ENCODE results near the gene OR10P1. TPM values are rescaled to one million over a fixed set of nuclear protein-coding genes. Genes with fewer than 3 reads are reported as not detected.

Gene OR10P1
- total and polyA plus RNA-seq, 2 of the 4 experiments (the other 2 are of a cell fraction): not detected

DNA sequence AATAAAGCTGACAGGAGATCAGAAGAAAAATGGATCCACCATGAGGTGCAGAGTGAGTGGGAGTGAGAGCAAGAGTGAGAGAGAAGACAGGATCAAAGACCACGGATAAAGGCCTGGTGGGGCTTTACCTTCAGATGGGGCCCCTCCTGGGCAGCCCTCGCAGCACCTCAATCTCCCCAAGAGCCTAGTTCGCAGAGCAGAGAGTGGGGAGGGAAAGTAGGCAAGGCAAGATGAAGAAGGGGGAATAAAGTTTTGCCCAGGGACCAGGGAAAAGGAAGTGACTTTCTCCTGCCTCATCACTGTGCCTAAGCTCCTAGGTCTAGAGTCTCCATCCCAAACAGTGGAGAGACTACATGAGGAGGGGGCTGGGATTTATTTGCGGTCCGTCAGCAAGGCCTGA lies 10.3 kb downstream of the OR10P1 start:
- Histone ChIP-seq H3K14ac (replicated peaks; ENCODE audit: low read depth, low read length) (no peak overlapping the region), H3K4me1 (ENCODE audit: control insufficient read depth, insufficient read depth, low read length) (no peaks in the 10 kb centered on the region), H2AK9ac (replicated peaks; ENCODE audit: low read depth, low read length, poor library complexity) (no peak overlapping the region), H3K4ac (ENCODE audit: low read depth, low read length) (no peak overlapping the region), H4K91ac (ENCODE audit: insufficient read depth, low read depth, low read length) (no peak overlapping the region), H3K4me3 (ENCODE audit: insufficient read depth, low read depth, low read length) (no peak overlapping the region), H2BK20ac (ENCODE audit: low read depth, low read length) (no peak overlapping the region), H3K9me3 (ENCODE audit: control insufficient read depth, insufficient read depth, low read length) (no peaks in the 10 kb centered on the region), H3K18ac (ENCODE audit: low read depth, low read length) (no peak overlapping the region), H4K5ac (ENCODE audit: low read depth, low read length) (no peak overlapping the region), H2BK5ac (ENCODE audit: low read depth, low read length, poor library complexity, severe bottlenecking) (no peak overlapping the region), H2BK15ac (ENCODE audit: low read depth, low read length) (no peak overlapping the region), H2AFZ (replicated peaks; ENCODE audit: low read length, poor library complexity) (no peak overlapping the region), H3K56ac (ENCODE audit: extremely low read depth, insufficient read depth, low read length) (no peak overlapping the region), H3K36me3 (ENCODE audit: control insufficient read depth, insufficient read depth, low read length) (no peaks in the 10 kb centered on the region), H3K27ac (ENCODE audit: insufficient read depth, low read length) (no peak overlapping the region), H2BK120ac (ENCODE audit: low read depth, low read length) (no peak overlapping the region), H3K27me3 (ENCODE audit: control insufficient read depth, insufficient read depth, low read length) (peaks cover 13% of the 10 kb centered on the region), H3K4me2 (ENCODE audit: low read depth, low read length) (no peak overlapping the region), H3K9me1 (ENCODE audit: insufficient read depth, low read length) (no peaks in the 10 kb centered on the region), H2AK5ac (ENCODE audit: low read depth, low read length) (no peak overlapping the region), H4K8ac (ENCODE audit: low read depth in 2 of 2, low read length in 2 of 2) (no peak overlapping the region; a peak in 1 of 4 replicates), H3K23ac (ENCODE audit: low read depth, low read length) (no peak overlapping the region), H4K20me1 (ENCODE audit: insufficient read depth, low read length) (no peaks in the 10 kb centered on the region), H3K79me1 (ENCODE audit: low read depth in 1 of 2, low read length in 2 of 2) (no peaks in the 10 kb centered on the region), H3K9ac (ENCODE audit: low read depth, low read length) (no peak overlapping the region)
- no peak for TF ChIP-seq NFE2L2 (IDR thresholded peaks at IDR 0.05; ENCODE audit: low read depth, low read length)
- no peak for TF ChIP-seq MAFK (IDR thresholded peaks at IDR 0.05; ENCODE audit: low read depth, low read length)
- TF ChIP-seq CHD1 (IDR thresholded peaks at IDR 0.05; ENCODE audit: low read depth, low read length): no peak
- no peak for TF ChIP-seq MAZ (IDR thresholded peaks at IDR 0.05; ENCODE audit: borderline replicate concordance, low read depth, low read length)
- TF ChIP-seq RFX5 (IDR thresholded peaks at IDR 0.05; ENCODE audit: low read depth, low read length): no peak
- TF ChIP-seq, protein P1, sequence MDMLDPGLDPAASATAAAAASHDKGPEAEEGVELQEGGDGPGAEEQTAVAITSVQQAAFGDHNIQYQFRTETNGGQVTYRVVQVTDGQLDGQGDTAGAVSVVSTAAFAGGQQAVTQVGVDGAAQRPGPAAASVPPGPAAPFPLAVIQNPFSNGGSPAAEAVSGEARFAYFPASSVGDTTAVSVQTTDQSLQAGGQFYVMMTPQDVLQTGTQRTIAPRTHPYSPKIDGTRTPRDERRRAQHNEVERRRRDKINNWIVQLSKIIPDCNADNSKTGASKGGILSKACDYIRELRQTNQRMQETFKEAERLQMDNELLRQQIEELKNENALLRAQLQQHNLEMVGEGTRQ (IDR thresholded peaks at IDR 0.05; ENCODE audit: low read depth, low read length): no peak
- TF ChIP-seq CEBPB (IDR thresholded peaks at IDR 0.05; ENCODE audit: low read depth, low read length): no peak
- TF ChIP-seq, protein P2, sequence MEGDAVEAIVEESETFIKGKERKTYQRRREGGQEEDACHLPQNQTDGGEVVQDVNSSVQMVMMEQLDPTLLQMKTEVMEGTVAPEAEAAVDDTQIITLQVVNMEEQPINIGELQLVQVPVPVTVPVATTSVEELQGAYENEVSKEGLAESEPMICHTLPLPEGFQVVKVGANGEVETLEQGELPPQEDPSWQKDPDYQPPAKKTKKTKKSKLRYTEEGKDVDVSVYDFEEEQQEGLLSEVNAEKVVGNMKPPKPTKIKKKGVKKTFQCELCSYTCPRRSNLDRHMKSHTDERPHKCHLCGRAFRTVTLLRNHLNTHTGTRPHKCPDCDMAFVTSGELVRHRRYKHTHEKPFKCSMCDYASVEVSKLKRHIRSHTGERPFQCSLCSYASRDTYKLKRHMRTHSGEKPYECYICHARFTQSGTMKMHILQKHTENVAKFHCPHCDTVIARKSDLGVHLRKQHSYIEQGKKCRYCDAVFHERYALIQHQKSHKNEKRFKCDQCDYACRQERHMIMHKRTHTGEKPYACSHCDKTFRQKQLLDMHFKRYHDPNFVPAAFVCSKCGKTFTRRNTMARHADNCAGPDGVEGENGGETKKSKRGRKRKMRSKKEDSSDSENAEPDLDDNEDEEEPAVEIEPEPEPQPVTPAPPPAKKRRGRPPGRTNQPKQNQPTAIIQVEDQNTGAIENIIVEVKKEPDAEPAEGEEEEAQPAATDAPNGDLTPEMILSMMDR (conservative IDR thresholded peaks at IDR 0.05; ENCODE audit: low read depth, low read length): no peak
- no peak for TF ChIP-seq FOS (IDR thresholded peaks at IDR 0.05; ENCODE audit: low read depth, low read length)
- TF ChIP-seq MXI1 (IDR thresholded peaks at IDR 0.05; ENCODE audit: borderline replicate concordance, low read depth, low read length): no peak
- no peak for TF ChIP-seq RCOR1 (IDR thresholded peaks at IDR 0.05; ENCODE audit: insufficient replicate concordance, low read length)
- in situ Hi-C loops (cut with MboI; ENCODE audit: low sequenced_read_pairs): no loop called here
- DNase-seq (no peak), ATAC-seq (ENCODE audit: low read depth) (no peak)
- BruUV-seq (replicated peaks): no TSS peak
- dilution Hi-C loops (cut with HindIII; ENCODE audit: low sequenced_read_pairs, unreplicated experiment): no loop called here
- WGBS, 2 experiments (ENCODE audit: extremely low coverage in 2 of 2, insufficient read length in 1 of 2): 70% methylated on average over 2 of the region's 5 CpGs; no CpG with 5 or more reads in 1 of the 2 experiments
- POLR2A ChIA-PET (ENCODE audit: unreplicated experiment): no interaction called here
- CTCF ChIA-PET: interaction anchor here (0.6 to 1.8 kb wide), 4 partner anchors 9 to 74 kb away, joined by 3 to 12 read pairs (median 4); no protein-coding TSS in a partner anchor
- intact Hi-C loops (cut with micrococcal nuclease): no loop called here
